GM23338 (cell line): ENCODE measurements around the gene LRBA. TPM values are rescaled to one million over a fixed set of nuclear protein-coding genes. Genes with fewer than 3 reads are reported as not detected.

Experiments used
- ATAC-seq: fragments of 200-7000 bp; cut with Tn5 transposase; 3 replicates; pipeline ENCODE4 v1.9.1; 2020
- DNase-seq: peaks from one replicate; pipeline ENCODE4 v3.0.0-alpha.2; 2015; ENCODE audit warnings: low spot score
- H2AFZ ChIP-seq: fragments of 200-600 bp; sonication (generic); 2 replicates; pipeline ENCODE4 v1.8.0; 2016; ENCODE audit warnings: antibody characterized with exemption, mild to moderate bottlenecking, moderate library complexity
- H3F3A ChIP-seq: fragments of 200-600 bp; sonication (generic); replicated peaks from 2 replicates; pipeline ENCODE4 v1.8.0; 2017; ENCODE audit warnings: antibody characterized with exemption, mixed run types, low read depth
- H3K27ac ChIP-seq: fragments of 200-600 bp; sonication (generic); 2 replicates; pipeline ENCODE4 v1.6.1; 2016; ENCODE audit warnings: low read depth
- H3K27me3 ChIP-seq: fragments of 200-600 bp; sonication (generic); 2 replicates; pipeline ENCODE4 v1.8.0; 2016; ENCODE audit warnings: mild to moderate bottlenecking, mixed run types, moderate library complexity; ENCODE audit not compliant: insufficient read depth
- H3K36me3 ChIP-seq: fragments of 200-600 bp; sonication (generic); 2 replicates; pipeline ENCODE4 v1.8.0; 2016; ENCODE audit warnings: mild to moderate bottlenecking; ENCODE audit not compliant: insufficient read depth
- H3K4me1 ChIP-seq: fragments of 200-600 bp; sonication (generic); 2 replicates; pipeline ENCODE4 v1.8.0; 2016; ENCODE audit warnings: mild to moderate bottlenecking, moderate library complexity; ENCODE audit not compliant: insufficient read depth
- H3K4me2 ChIP-seq: fragments of 200-600 bp; sonication (generic); 2 replicates; pipeline ENCODE4 v1.7.1; 2017; ENCODE audit warnings: mixed run types
- H3K4me3 ChIP-seq: fragments of 200-600 bp; sonication (generic); 2 replicates; pipeline ENCODE4 v1.6.1; 2016; ENCODE audit warnings: mixed run types
- H3K79me2 ChIP-seq: fragments of 200-600 bp; sonication (generic); replicated peaks from 2 replicates; pipeline ENCODE4 v1.8.0; 2017; ENCODE audit warnings: mild to moderate bottlenecking; ENCODE audit not compliant: insufficient read depth
- H3K9me2 ChIP-seq: fragments of 200-600 bp; sonication (generic); 2 replicates; pipeline ENCODE4 v1.8.0; 2017; ENCODE audit not compliant: insufficient read depth
- H4K20me1 ChIP-seq: fragments of 200-600 bp; sonication (generic); replicated peaks from 2 replicates; pipeline ENCODE4 v1.8.0; 2017; ENCODE audit warnings: mild to moderate bottlenecking; ENCODE audit not compliant: insufficient read depth
- H3K27ac Mint-ChIP-seq: 2 replicates; pipeline ENCODE4 v1.8.0; 2020; ENCODE audit warnings: inconsistent platforms, mild to moderate bottlenecking, moderate library complexity, mixed read lengths
- H3K27me3 Mint-ChIP-seq: 3 replicates; pipeline ENCODE4 v1.8.0; 2022; ENCODE audit warnings: low read depth, mild to moderate bottlenecking, moderate library complexity, mixed read lengths, inconsistent platforms; ENCODE audit not compliant: insufficient read depth, poor library complexity
- H3K36me3 Mint-ChIP-seq: 3 replicates; pipeline ENCODE4 v1.8.0; 2021; ENCODE audit warnings: low read depth, mild to moderate bottlenecking, inconsistent platforms, moderate library complexity, mixed read lengths
- H3K4me1 Mint-ChIP-seq: 3 replicates; pipeline ENCODE4 v1.8.0; 2020; ENCODE audit warnings: mild to moderate bottlenecking, inconsistent platforms, mixed read lengths
- H3K4me3 Mint-ChIP-seq: 3 replicates; pipeline ENCODE4 v1.8.0; 2021; ENCODE audit warnings: moderate library complexity, mild to moderate bottlenecking, inconsistent platforms, mixed read lengths
- H3K9me3 Mint-ChIP-seq: 3 replicates; pipeline ENCODE4 v1.8.0; 2020; ENCODE audit warnings: moderate library complexity, mild to moderate bottlenecking, inconsistent platforms, mixed read lengths
- CTCF ChIP-seq, 2 experiments: fragments of 200-600 bp in 1 of 2; sonication (generic) in 1 of 2; conservative IDR thresholded peaks; 2 replicates each; pipeline versions ENCODE4 v1.5.1 to v1.6.1; 2016 to 2017; ENCODE audit warnings: antibody characterized with exemption in 2 of 2, low read depth in 2 of 2, mild to moderate bottlenecking in 2 of 2, moderate library complexity in 1 of 2
- EZH2 ChIP-seq: fragments of 200-600 bp; sonication (generic); IDR thresholded peaks from one replicate; pipeline ENCODE4 v1.8.0; 2017; ENCODE audit warnings: antibody characterized with exemption, mild to moderate bottlenecking, low read depth; ENCODE audit not compliant: unreplicated experiment
- EZH2phosphoT487 ChIP-seq: fragments of 200-600 bp; sonication (generic); IDR thresholded peaks from one replicate; pipeline ENCODE4 v1.8.1; 2018; ENCODE audit warnings: antibody characterized with exemption; ENCODE audit not compliant: unreplicated experiment
- NANOG ChIP-seq: IDR thresholded peaks from 2 replicates; pipeline ENCODE4 v1.6.1; 2016; ENCODE audit warnings: antibody characterized with exemption, borderline replicate concordance
- POLR2AphosphoS5 ChIP-seq: IDR thresholded peaks from 2 replicates; pipeline ENCODE4 v1.6.1; 2016; ENCODE audit warnings: antibody characterized with exemption, low read depth
- REST ChIP-seq: IDR thresholded peaks from one replicate; pipeline ENCODE4 v1.6.1; 2018; ENCODE audit warnings: antibody characterized with exemption; ENCODE audit not compliant: unreplicated experiment
- STAT1 ChIP-seq: IDR thresholded peaks from one replicate; pipeline ENCODE4 v1.6.1; 2016; ENCODE audit warnings: antibody characterized with exemption; ENCODE audit not compliant: unreplicated experiment
- ZNF114 ChIP-seq: fragments of 250-450 bp; sonication (Bioruptor Pico); IDR thresholded peaks from 2 replicates; pipeline ENCODE4 v1.5.0; 2020; ENCODE audit warnings: mild to moderate bottlenecking, moderate library complexity
- ZNF331 ChIP-seq: fragments of 250-450 bp; sonication (Bioruptor Pico); IDR thresholded peaks from 2 replicates; pipeline ENCODE4 v1.5.0; 2020; ENCODE audit warnings: low read depth, mild to moderate bottlenecking, moderate library complexity
- ZNF462 ChIP-seq: fragments of 250-450 bp; sonication (Bioruptor Pico); IDR thresholded peaks from 2 replicates; pipeline ENCODE4 v1.5.0; 2020; ENCODE audit warnings: mild to moderate bottlenecking, moderate library complexity
- polyA plus RNA-seq: library from polyadenylated mRNA; unstranded; fragments of >200 nt; fragmentation: Nextera tagmentation; extraction: Ambion mirVana; gene quantifications from 2 replicates; pipeline ENCODE4 v1.2.1, GENCODE V29; 2016
- total RNA-seq: library from RNA; depleted of rRNA; stranded (reverse); fragments of >200 nt; shearing (Covaris generic); gene quantifications from 2 replicates; pipeline ENCODE4 v1.2.3, GENCODE V29; 2014
- TF ChIP-seq, protein P1 (sequence below): IDR thresholded peaks from 2 replicates; pipeline ENCODE4 v1.6.1; 2016; ENCODE audit warnings: antibody characterized with exemption

Gene LRBA
- total and polyA plus RNA-seq, 2 experiments from 2014 or later, result 23.3 to 126 TPM

- H3K9me3 Mint-ChIP-seq, result no peaks in the 10 kb centered on the region
- H3K27ac ChIP-seq, result peak overlapping the region; percentile 61
- H3K4me1 Mint-ChIP-seq, result peaks cover 22% of the 10 kb centered on the region
- no peak overlapping the region for H2AFZ ChIP-seq
- H3K79me2 ChIP-seq, result peaks cover 89% of the 10 kb centered on the region
- peaks cover 10% of the 10 kb centered on the region for H3K4me1 ChIP-seq
- H3K4me2 ChIP-seq, result peak overlapping the region; percentile 18
- H3K9me2 ChIP-seq, result no peaks in the 10 kb centered on the region
- H3K27me3 ChIP-seq, result no peaks in the 10 kb centered on the region
- DNase-seq (no peak), ATAC-seq (peak; percentile 33)
- no peaks in the 10 kb centered on the region for H3K36me3 ChIP-seq
- no peaks in the 10 kb centered on the region for H3F3A ChIP-seq
- no peaks in the 10 kb centered on the region for H3K36me3 Mint-ChIP-seq
- 0 out of 2 replicates have a peak, but pooled peaks cover 3% of the 10 kb centered on the region for H4K20me1 ChIP-seq
- H3K27ac Mint-ChIP-seq, result peak overlapping the region; percentile 28
- H3K4me3 Mint-ChIP-seq, result no peak overlapping the region
- peaks cover 2% of the 10 kb centered on the region for H3K27me3 Mint-ChIP-seq
- no peak overlapping the region for H3K4me3 ChIP-seq
- TF ChIP-seq EZH2phosphoT487 (no peak), ZNF462 (CRISPR knock-in tag) (no peak), ZNF114 (CRISPR knock-in tag) (no peak), EZH2 (no peak), STAT1 (no peak), CTCF (conservative IDR thresholded peaks at IDR 0.05; ENCODE audit: low read depth in 2 of 2) (no peak), ZNF331 (CRISPR knock-in tag) (no peak), POLR2AphosphoS5 (no peak), REST (no peak), NANOG (no peak)
- TF ChIP-seq, protein P1, sequence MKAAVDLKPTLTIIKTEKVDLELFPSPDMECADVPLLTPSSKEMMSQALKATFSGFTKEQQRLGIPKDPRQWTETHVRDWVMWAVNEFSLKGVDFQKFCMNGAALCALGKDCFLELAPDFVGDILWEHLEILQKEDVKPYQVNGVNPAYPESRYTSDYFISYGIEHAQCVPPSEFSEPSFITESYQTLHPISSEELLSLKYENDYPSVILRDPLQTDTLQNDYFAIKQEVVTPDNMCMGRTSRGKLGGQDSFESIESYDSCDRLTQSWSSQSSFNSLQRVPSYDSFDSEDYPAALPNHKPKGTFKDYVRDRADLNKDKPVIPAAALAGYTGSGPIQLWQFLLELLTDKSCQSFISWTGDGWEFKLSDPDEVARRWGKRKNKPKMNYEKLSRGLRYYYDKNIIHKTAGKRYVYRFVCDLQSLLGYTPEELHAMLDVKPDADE, result no peak
Observed at GRCh38 chr4:150938873-150939499, 76.1 kb downstream of the LRBA start.
